Small intestine (tissue), 4 donors: Measurements from ENCODE around the gene MSRB3. TPM values are rescaled to one million over a fixed set of nuclear protein-coding genes. Genes with fewer than 3 reads are reported as not detected.

Source experiments
- polyA plus RNA-seq, 4 donors: library from polyadenylated mRNA; stranded (reverse) in 3 of 4; unstranded in 1 of 4; fragments of 200-250 nt in 3 of 4; fragments of 120-200 nt in 1 of 4; gene quantifications; one replicate each; pipeline versions ENCODE4 v1.2.1 to v1.2.3, GENCODE V29; 2013
- donor health status: healthy with polysubstance abuse.
- donor health status: Bipolar disorder and iron deficiency.
- donor health status: healthy.

The MSRB3 gene
- polyA plus RNA-seq, 4 donors: 0.89 to 12.7 (median 4.3) TPM

Other genes starting within 250 kb of the MSRB3 start
- 1 to 10 TPM in 1 of 4 donors, under 1 TPM in 1, not detected in 2; 0.30 to 4.6 TPM for gene WIF1, start 157.4 kb upstream of the MSRB3 start, polyA plus RNA-seq
- 10 to 100 TPM in 1 of 4 donors, 1 to 10 TPM in 3; 4.9 to 29.5 (median 6.7) TPM for gene LEMD3, start 109.1 kb upstream of the MSRB3 start, polyA plus RNA-seq